WI38 (cell line): Measurements from ENCODE around the gene DCN.

ENCODE experiments used
- H3K4me3 ChIP-seq: 2 replicates; pipeline ENCODE4 v1.5.1; 2011; ENCODE audit warnings: low read depth, mild to moderate bottlenecking, control low read depth, low read length
- CTCF ChIP-seq: IDR thresholded peaks from 2 replicates; pipeline ENCODE4 v1.5.1; 2012; ENCODE audit warnings: low read depth, mild to moderate bottlenecking, control low read depth, low read length

Gene DCN

GRCh38 chr12:91178781-91179180 lies 3.8 kb downstream of the DCN start:
- TF ChIP-seq CTCF = no peak

GRCh38 chr12:91178139-91178561 lies 4.5 kb downstream of the DCN start:
- peak; percentile 38; the same call in 1 of the 2 replicates for TF ChIP-seq CTCF

More at GRCh38 chr12:91178781-91179180, 3.8 kb downstream of the DCN start:
- H3K4me3 ChIP-seq = peak overlapping the region; percentile 67

GRCh38 chr12:91177381-91177780 lies 5.2 kb downstream of the DCN start:
- TF ChIP-seq CTCF = no peak
- peak overlapping the region; percentile 67 for H3K4me3 ChIP-seq

More at GRCh38 chr12:91178139-91178561, 4.5 kb downstream of the DCN start:
- peak overlapping the region; percentile 67 for H3K4me3 ChIP-seq

- TF ChIP-seq CTCF = no peak
- H3K4me3 ChIP-seq = peak overlapping the region; percentile 67
Measured at GRCh38 chr12:91176915-91177314, 5.7 kb downstream of the DCN start.

GRCh38 chr12:91176358-91176757 lies 6.3 kb downstream of the DCN start:
- peak overlapping the region; percentile 67 for H3K4me3 ChIP-seq
- TF ChIP-seq CTCF = no peak

- no peak for TF ChIP-seq CTCF
- H3K4me3 ChIP-seq = no peak overlapping the region
Measured at GRCh38 chr12:91173124-91173523, 9.5 kb downstream of the DCN start.

DNA sequence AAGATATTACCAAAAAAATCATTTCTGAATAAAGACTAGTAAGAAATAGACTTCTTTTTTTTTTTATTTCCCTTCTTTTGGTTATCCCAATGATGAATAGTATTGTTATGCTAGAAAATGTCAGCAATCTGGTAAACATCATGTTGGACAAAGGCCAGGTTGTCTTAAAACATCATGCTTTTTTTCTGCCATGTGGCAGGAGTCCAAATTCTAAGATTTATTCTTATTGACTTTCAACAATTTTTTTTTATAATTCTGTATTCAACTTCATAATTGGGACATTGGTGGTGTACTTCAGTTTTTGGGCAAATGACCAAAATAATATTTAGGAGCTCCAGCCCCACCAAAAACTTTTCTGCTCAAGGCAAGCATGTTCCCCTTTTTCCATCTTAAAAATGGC lies 10.5 kb downstream of the DCN start:
- H3K4me3 ChIP-seq = no peak overlapping the region
- TF ChIP-seq CTCF = no peak
